ENCODE measurements around the gene TMEM272.
"Not testable (repeated sequence)": the region's sequence is repeated elsewhere in the genome, so short reads cannot be mapped to it uniquely, and the experiment has no call there.

TMEM272 gene

GRCh38 chr13:51834581-51835171, 10.3 kb downstream of the TMEM272 start:
- Histone ChIP-seq H3K9me3 (ENCODE audit: control insufficient read depth in 1 of 2, low read length in 2 of 2) (no peaks in the 10 kb centered on the region), H3K27me3 (ENCODE audit: low read depth, low read length) (no peaks in the 10 kb centered on the region), H3K36me3 (ENCODE audit: control insufficient read depth in 1 of 2, insufficient read depth in 2 of 2, low read length in 2 of 2) (no peaks in the 10 kb centered on the region), H3K27ac (ENCODE audit: low read length) (no peak overlapping the region), H3K4me3 (ENCODE audit: low read depth in 1 of 2, low read length in 2 of 2) (no peak overlapping the region), H3K4me1 (ENCODE audit: control insufficient read depth in 1 of 2, insufficient read depth in 2 of 2, low read length in 2 of 2) (peaks cover 0 to 4% of the 10 kb centered on the region in 2 donors)

DNA sequence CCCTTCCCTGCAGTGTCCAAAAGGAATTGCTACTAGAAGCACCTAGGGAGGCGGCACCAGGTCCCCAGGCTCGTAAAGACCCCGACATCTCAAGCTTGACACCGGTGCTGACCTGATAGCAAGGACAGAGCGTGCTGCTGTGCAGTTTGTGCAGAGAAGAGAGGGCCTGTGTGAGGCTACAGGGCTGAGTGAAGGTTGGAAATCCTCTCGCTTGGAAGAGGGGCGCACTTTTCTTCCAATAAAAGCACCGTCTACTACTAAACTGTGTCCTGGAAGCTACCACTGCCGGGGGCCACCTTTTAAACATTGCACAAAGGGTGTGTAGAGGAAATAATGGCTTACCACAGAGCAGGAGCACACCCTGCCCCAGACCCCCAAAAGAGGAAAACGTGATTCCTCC, 11.0 kb downstream of the TMEM272 start:
- H3K4me1 ChIP-seq (ENCODE audit: control insufficient read depth in 1 of 2, insufficient read depth in 2 of 2, low read length in 2 of 2), result peaks cover 0 to 4% of the 10 kb centered on the region in 2 donors
- H3K4me3 ChIP-seq (ENCODE audit: low read depth in 1 of 2, low read length in 2 of 2), result no peak overlapping the region
- no peaks in the 10 kb centered on the region for H3K27me3 ChIP-seq (ENCODE audit: low read depth, low read length)
- no peaks in the 10 kb centered on the region for H3K36me3 ChIP-seq (ENCODE audit: control insufficient read depth in 1 of 2, insufficient read depth in 2 of 2, low read length in 2 of 2)
- no peak overlapping the region for H3K27ac ChIP-seq (ENCODE audit: low read length)
- H3K9me3 ChIP-seq (ENCODE audit: control insufficient read depth in 1 of 2, low read length in 2 of 2), result no peaks in the 10 kb centered on the region

DNA sequence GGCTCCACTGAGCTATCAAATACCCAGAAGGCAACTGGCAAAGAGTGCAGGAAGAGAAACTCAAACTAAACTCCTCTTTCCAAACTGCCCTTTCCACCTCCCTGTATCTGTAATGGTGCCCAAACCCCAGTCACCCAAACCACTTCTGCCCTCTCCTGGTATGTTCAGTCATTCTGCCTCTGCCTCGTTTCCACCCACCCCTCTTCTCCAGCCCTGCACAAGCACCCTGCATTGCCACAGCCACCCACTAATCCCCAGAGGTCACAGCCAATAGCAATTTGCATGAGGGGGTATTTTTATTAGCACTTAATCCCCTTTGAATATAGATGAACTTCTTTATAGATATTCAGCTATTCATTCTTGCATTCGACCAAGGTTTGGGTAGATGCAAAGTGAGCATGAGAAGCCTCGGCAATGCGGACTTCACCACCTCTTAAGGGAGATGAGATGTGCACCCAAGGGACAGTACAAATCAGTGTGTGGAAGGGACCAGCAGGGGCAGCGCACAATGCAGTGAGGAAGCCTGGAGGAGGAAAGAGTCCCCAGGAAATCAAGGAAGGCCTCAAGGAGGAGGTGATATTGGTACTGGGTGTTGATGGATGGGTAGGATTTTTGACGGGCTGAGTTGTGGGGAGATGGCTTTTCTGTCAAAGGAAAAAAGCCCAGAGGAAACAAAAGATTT, 12.4 kb downstream of the TMEM272 start:
- H3K9me3 ChIP-seq (ENCODE audit: control insufficient read depth in 1 of 2, low read length in 2 of 2), result no peaks in the 10 kb centered on the region
- H3K4me1 ChIP-seq (ENCODE audit: control insufficient read depth in 1 of 2, insufficient read depth in 2 of 2, low read length in 2 of 2), result peaks cover 0 to 4% of the 10 kb centered on the region in 2 donors
- no peaks in the 10 kb centered on the region for H3K27me3 ChIP-seq (ENCODE audit: low read depth, low read length)
- H3K36me3 ChIP-seq (ENCODE audit: control insufficient read depth in 1 of 2, insufficient read depth in 2 of 2, low read length in 2 of 2), result no peaks in the 10 kb centered on the region
- H3K4me3 ChIP-seq (ENCODE audit: low read depth in 1 of 2, low read length in 2 of 2), result no peak overlapping the region
- H3K27ac ChIP-seq (ENCODE audit: low read length), result no peak overlapping the region

- H3K4me3 ChIP-seq (ENCODE audit: low read depth in 1 of 2, low read length in 2 of 2), result no peak overlapping the region
- H3K36me3 ChIP-seq (ENCODE audit: control insufficient read depth in 1 of 2, insufficient read depth in 2 of 2, low read length in 2 of 2), result no peaks in the 10 kb centered on the region
- H3K27me3 ChIP-seq (ENCODE audit: low read depth, low read length), result no peaks in the 10 kb centered on the region
- no peaks in the 10 kb centered on the region for H3K9me3 ChIP-seq (ENCODE audit: control insufficient read depth in 1 of 2, low read length in 2 of 2)
- H3K27ac ChIP-seq (ENCODE audit: low read length), result no peak overlapping the region
- peaks cover 0 to 10% of the 10 kb centered on the region in 2 donors for H3K4me1 ChIP-seq (ENCODE audit: control insufficient read depth in 1 of 2, insufficient read depth in 2 of 2, low read length in 2 of 2)
Measured at GRCh38 chr13:51831519-51831918, 13.5 kb downstream of the TMEM272 start.

DNA sequence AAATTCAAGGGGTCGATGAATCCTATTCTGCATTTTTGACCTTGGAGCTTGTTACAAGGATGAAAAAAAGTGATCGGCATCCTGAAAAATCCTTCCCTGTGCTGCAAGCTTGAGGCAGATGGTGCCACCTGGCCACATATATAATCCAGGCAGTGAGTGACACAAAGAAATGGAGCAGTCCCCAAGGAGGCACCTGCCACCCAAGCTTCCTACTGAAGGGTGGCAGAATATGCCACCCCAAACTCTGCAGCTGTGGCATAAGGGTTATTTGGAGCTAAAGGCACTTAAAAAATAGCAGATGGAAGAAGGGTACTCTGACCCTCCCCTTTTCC, 15.4 kb downstream of the TMEM272 start:
- Histone ChIP-seq H3K27me3 (ENCODE audit: low read depth, low read length) (no peaks in the 10 kb centered on the region), H3K4me3 (ENCODE audit: low read depth in 1 of 2, low read length in 2 of 2) (no peak overlapping the region), H3K9me3 (ENCODE audit: control insufficient read depth in 1 of 2, low read length in 2 of 2) (no peaks in the 10 kb centered on the region), H3K27ac (ENCODE audit: low read length) (no peak overlapping the region), H3K36me3 (ENCODE audit: control insufficient read depth in 1 of 2, insufficient read depth in 2 of 2, low read length in 2 of 2) (no peaks in the 10 kb centered on the region), H3K4me1 (ENCODE audit: control insufficient read depth in 1 of 2, insufficient read depth in 2 of 2, low read length in 2 of 2) (peaks cover 4 to 24% of the 10 kb centered on the region in 2 donors)

DNA sequence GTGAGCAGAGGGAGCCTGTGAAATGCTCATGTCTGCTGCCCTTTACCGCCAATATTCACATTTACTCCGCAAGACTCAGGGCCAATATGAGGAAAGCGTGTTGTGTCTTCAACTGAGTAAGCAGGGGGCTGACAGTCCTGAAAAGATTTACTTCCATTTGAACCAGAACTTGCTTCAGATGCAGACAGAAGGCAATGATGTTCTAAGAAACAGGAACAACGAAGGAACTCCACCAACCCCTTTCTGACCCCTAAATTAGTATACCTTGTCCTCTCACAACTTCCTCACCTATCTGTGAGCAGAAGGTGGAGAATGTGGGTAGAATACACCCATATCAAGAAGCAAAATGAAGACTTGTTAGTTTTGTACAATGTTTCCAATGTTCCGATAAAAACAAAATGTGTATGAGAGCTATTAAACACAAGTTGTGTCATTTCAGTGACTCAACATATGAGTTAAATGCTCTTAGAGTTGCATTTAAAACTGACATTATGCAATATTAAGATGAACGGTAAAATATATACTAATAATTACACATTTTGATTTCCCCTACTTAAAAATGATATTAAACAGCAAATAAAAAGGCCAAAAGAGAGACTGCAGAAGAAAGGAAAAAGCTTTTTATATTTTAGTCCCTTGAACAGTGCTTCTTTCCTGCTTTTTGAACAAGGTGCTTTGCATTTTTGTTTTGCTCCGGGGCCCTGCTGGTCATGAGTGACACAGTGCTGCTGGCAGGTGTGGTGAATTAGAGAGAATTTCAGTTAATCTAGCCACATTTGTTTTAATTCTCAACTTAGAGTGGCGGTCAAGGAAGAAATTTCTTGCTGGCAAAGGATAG, 16.0 kb downstream of the TMEM272 start:
- Histone ChIP-seq H3K27ac (ENCODE audit: low read length) (no peak overlapping the region), H3K9me3 (ENCODE audit: control insufficient read depth in 1 of 2, low read length in 2 of 2) (no peaks in the 10 kb centered on the region), H3K4me3 (ENCODE audit: low read depth in 1 of 2, low read length in 2 of 2) (no peak overlapping the region)

DNA sequence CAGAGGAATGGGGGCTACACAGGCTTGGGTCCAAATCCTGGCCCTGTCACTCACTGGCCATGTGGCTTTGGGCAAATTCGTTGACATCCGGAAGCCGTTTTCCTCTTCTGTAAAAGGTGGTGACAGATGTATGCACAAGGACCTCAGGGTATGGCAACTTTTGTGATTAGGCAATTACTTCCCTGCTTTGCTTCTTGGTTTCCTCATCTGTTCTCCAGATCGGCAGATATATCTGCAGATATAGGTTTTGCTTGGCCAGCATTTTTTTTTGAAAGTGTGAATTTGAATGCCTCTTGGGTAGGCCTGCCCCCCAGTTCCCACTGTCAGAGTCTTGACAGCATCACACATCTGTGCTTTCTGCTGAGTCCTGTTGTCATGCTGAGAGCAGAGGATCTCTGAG, 17.7 kb downstream of the TMEM272 start:
- no peak overlapping the region for H3K4me3 ChIP-seq (ENCODE audit: low read depth in 1 of 2, low read length in 2 of 2)
- no peaks in the 10 kb centered on the region for H3K27me3 ChIP-seq (ENCODE audit: low read depth, low read length)
- no peaks in the 10 kb centered on the region for H3K9me3 ChIP-seq (ENCODE audit: control insufficient read depth in 1 of 2, low read length in 2 of 2)
- no peak overlapping the region for H3K27ac ChIP-seq (ENCODE audit: low read length)
- no peaks in the 10 kb centered on the region for H3K36me3 ChIP-seq (ENCODE audit: control insufficient read depth in 1 of 2, insufficient read depth in 2 of 2, low read length in 2 of 2)
- H3K4me1 ChIP-seq (ENCODE audit: control insufficient read depth in 1 of 2, insufficient read depth in 2 of 2, low read length in 2 of 2), result peaks cover 4 to 23% of the 10 kb centered on the region in 2 donors

More for the DNA sequence above, 16.0 kb downstream of the TMEM272 start:
- no peaks in the 10 kb centered on the region for H3K36me3 ChIP-seq (ENCODE audit: control insufficient read depth in 1 of 2, insufficient read depth in 2 of 2, low read length in 2 of 2)
- peaks cover 4 to 24% of the 10 kb centered on the region in 2 donors for H3K4me1 ChIP-seq (ENCODE audit: control insufficient read depth in 1 of 2, insufficient read depth in 2 of 2, low read length in 2 of 2)
- no peaks in the 10 kb centered on the region for H3K27me3 ChIP-seq (ENCODE audit: low read depth, low read length)

GRCh38 chr13:51826606-51827005, 18.4 kb downstream of the TMEM272 start:
- Histone ChIP-seq H3K36me3 (ENCODE audit: control insufficient read depth in 1 of 2, insufficient read depth in 2 of 2, low read length in 2 of 2) (no peaks in the 10 kb centered on the region), H3K4me1 (ENCODE audit: control insufficient read depth in 1 of 2, insufficient read depth in 2 of 2, low read length in 2 of 2) (peaks cover 4 to 20% of the 10 kb centered on the region in 2 donors), H3K4me3 (ENCODE audit: low read depth in 1 of 2, low read length in 2 of 2) (no peak overlapping the region), H3K27me3 (ENCODE audit: low read depth, low read length) (no peaks in the 10 kb centered on the region), H3K9me3 (ENCODE audit: control insufficient read depth in 1 of 2, low read length in 2 of 2) (no peaks in the 10 kb centered on the region), H3K27ac (ENCODE audit: low read length) (no peak overlapping the region)

GRCh38 chr13:51825681-51826254, 19.2 kb downstream of the TMEM272 start:
- H3K27ac ChIP-seq (ENCODE audit: low read length), result no peak overlapping the region
- peaks cover 4 to 20% of the 10 kb centered on the region in 2 donors for H3K4me1 ChIP-seq (ENCODE audit: control insufficient read depth in 1 of 2, insufficient read depth in 2 of 2, low read length in 2 of 2)
- H3K9me3 ChIP-seq (ENCODE audit: control insufficient read depth in 1 of 2, low read length in 2 of 2), result no peaks in the 10 kb centered on the region
- no peak overlapping the region for H3K4me3 ChIP-seq (ENCODE audit: low read depth in 1 of 2, low read length in 2 of 2)
- no peaks in the 10 kb centered on the region for H3K27me3 ChIP-seq (ENCODE audit: low read depth, low read length)
- no peaks in the 10 kb centered on the region for H3K36me3 ChIP-seq (ENCODE audit: control insufficient read depth in 1 of 2, insufficient read depth in 2 of 2, low read length in 2 of 2)

DNA sequence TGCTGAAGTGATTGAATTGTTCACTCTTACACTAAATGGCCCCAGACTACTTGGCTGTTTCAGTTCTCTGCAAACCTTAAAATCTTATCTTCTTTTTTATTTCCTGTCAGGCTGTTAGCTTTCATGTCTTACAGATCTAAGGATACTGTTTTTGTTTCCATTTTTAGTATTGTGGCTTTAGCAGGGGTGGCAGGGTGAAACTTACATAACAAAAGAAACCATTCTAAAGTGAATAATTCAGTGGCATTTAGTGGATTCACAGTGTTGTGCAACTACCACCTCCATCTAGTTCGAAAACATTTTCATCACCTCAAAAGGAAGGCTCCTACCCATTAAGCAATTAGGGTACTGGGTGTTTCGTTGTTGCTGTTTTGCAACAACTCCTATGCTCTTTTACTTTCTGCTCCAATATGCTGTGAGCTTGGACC, 19.8 kb downstream of the TMEM272 start:
- no peak overlapping the region for H3K27ac ChIP-seq (ENCODE audit: low read length)

GRCh38 chr13:51824712-51825111, 20.3 kb downstream of the TMEM272 start:
- not testable (repeated sequence) for H3K9me3 ChIP-seq (ENCODE audit: control insufficient read depth in 1 of 2, low read length in 2 of 2); H3K27me3 ChIP-seq (ENCODE audit: low read depth, low read length); H3K4me3 ChIP-seq (ENCODE audit: low read depth in 1 of 2, low read length in 2 of 2); H3K36me3 ChIP-seq (ENCODE audit: control insufficient read depth in 1 of 2, insufficient read depth in 2 of 2, low read length in 2 of 2); H3K27ac ChIP-seq (ENCODE audit: low read length)
- peaks cover 4 to 20% of the 10 kb centered on the region in 2 donors for H3K4me1 ChIP-seq (ENCODE audit: control insufficient read depth in 1 of 2, insufficient read depth in 2 of 2, low read length in 2 of 2)

More for the DNA sequence above, 19.8 kb downstream of the TMEM272 start:
- Histone ChIP-seq H3K4me1 (ENCODE audit: control insufficient read depth in 1 of 2, insufficient read depth in 2 of 2, low read length in 2 of 2) (peaks cover 4 to 20% of the 10 kb centered on the region in 2 donors), H3K9me3 (ENCODE audit: control insufficient read depth in 1 of 2, low read length in 2 of 2) (no peaks in the 10 kb centered on the region), H3K27me3 (ENCODE audit: low read depth, low read length) (no peaks in the 10 kb centered on the region), H3K36me3 (ENCODE audit: control insufficient read depth in 1 of 2, insufficient read depth in 2 of 2, low read length in 2 of 2) (no peaks in the 10 kb centered on the region), H3K4me3 (ENCODE audit: low read depth in 1 of 2, low read length in 2 of 2) (no peak overlapping the region)

All from muscle layer of duodenum (tissue), 2 donors.